ENCODE data around the gene MYBL2.
"Not testable (repeated sequence)": the region's sequence is repeated elsewhere in the genome, so short reads cannot be mapped to it uniquely, and the experiment has no call there.

MYBL2 gene

DNA sequence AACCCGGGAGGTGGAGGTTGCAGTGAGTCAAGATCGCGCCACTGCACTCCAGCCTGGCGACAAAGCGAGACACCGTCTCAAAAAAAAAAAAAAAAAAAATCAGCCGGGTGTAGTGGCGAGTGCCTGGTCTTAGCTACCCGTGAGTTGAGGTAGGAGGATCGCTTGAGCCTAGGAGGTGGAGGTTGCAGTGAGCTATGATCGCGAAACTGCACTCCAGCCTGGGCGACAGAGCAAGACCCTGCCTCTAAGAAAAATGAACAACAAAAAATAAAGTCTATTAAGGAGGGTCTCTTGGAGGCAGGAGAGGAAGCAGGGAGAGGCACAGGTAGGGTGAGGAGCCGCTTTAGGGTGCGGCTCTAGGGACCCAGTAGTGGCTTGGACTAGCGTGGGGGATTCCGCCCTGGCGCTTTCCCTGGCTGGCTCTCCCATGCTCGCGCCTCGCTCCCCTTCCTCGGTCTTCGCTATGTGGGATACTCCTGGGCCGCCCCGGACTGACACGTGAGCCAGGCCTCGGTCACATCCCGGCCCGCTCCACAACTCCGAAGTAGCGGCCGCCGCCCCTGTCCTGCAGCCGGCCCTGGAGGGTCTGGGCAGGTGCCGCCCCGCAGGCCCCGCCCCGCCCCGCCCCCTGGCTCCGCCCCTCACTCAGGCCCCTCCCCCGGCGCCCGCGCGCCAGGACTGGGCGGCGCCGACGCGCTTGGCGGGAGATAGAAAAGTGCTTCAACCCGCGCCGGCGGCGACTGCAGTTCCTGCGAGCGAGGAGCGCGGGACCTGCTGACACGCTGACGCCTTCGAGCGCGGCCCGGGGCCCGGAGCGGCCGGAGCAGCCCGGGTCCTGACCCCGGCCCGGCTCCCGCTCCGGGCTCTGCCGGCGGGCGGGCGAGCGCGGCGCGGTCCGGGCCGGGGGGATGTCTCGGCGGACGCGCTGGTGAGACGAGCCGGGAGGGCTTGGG is at the start of gene MYBL2:
MYBL2 (plus strand) TSS at position 739 of the 953 bp plus-strand sequence; CDS start at position 909, 170 bp downstream.
- in situ Hi-C loops (cut with MboI; ENCODE audit: low sequenced_read_pairs, unreplicated experiment): no loop called here
- no peak for TF ChIP-seq CTCF (IDR thresholded peaks at IDR 0.05; ENCODE audit: borderline replicate concordance, control extremely low read depth, extremely low read depth, insufficient read depth, missing control alignments)
- peak; percentile 93 for DNase-seq (ENCODE audit: low spot score)

- DNase-seq (ENCODE audit: low spot score): no peak
- in situ Hi-C loops (cut with MboI; ENCODE audit: low sequenced_read_pairs, unreplicated experiment): no loop called here
- TF ChIP-seq CTCF (IDR thresholded peaks at IDR 0.05; ENCODE audit: borderline replicate concordance, control extremely low read depth, extremely low read depth, insufficient read depth, missing control alignments): no peak
These were observed 35.3 kb upstream of the MYBL2 start for GRCh38 chr20:43631598-43631997.

DNA sequence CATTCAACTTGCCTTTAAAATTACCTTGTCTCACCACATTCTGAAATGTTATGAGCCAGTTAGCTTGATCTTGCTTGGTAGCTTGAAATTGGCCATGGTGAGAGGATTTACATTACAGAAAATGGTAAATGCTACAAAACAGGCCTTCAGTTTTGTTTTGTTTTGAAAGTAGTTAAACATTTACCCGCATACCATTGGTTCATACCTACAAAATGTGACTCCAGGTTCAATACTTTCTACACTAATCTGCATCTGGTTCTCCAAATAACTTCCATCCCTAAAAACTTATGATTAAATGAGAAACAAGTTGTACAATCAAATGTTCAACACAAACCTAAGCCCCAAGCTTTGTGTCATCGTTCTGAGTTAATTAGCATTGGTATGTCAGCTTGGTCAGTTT is 30.5 kb upstream of the MYBL2 start:
- DNase-seq (ENCODE audit: low spot score): no peak
- no peak for TF ChIP-seq CTCF (IDR thresholded peaks at IDR 0.05; ENCODE audit: borderline replicate concordance, control extremely low read depth, extremely low read depth, insufficient read depth, missing control alignments)
- in situ Hi-C loops (cut with MboI; ENCODE audit: low sequenced_read_pairs, unreplicated experiment): no loop called here

GRCh38 chr20:43642548-43642947 is 24.4 kb upstream of the MYBL2 start:
- in situ Hi-C loops (cut with MboI; ENCODE audit: low sequenced_read_pairs, unreplicated experiment): no loop called here
- DNase-seq (ENCODE audit: low spot score): no peak
- no peak for TF ChIP-seq CTCF (IDR thresholded peaks at IDR 0.05; ENCODE audit: borderline replicate concordance, control extremely low read depth, extremely low read depth, insufficient read depth, missing control alignments)

GRCh38 chr20:43650997-43651525 is 15.9 kb upstream of the MYBL2 start:
- no peak for DNase-seq (ENCODE audit: low spot score)
- TF ChIP-seq CTCF (IDR thresholded peaks at IDR 0.05; ENCODE audit: borderline replicate concordance, control extremely low read depth, extremely low read depth, insufficient read depth, missing control alignments): no peak
- in situ Hi-C loops (cut with MboI; ENCODE audit: low sequenced_read_pairs, unreplicated experiment): no loop called here

DNA sequence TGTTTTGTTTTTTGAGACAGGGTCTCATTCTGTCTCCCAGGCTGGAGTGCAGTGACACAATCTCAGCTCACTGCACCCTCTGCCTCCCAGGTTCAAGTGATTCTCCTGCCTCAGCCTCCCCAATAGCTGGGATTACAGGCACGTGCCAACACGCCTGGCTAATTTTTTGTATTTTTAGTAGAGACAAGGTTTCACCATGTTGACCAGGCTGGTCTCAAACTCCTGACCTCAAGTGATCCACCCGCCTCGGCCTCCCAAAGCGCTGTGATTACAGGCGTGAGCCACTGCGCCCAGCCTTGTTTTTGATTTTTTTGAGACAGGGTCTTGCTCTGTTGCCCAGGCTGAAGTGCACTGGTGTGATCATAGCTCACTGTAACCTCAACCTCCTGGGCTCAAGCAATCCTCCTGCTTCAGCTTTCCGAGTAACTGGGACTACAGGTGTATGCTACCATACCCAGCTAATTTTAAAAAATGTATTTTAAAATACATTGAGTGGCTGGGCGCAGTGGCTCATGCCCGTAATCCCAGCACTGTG is 15.2 kb upstream of the MYBL2 start:
- DNase-seq (ENCODE audit: low spot score); in situ Hi-C loops (cut with MboI; ENCODE audit: low sequenced_read_pairs, unreplicated experiment): not testable (repeated sequence)

DNA sequence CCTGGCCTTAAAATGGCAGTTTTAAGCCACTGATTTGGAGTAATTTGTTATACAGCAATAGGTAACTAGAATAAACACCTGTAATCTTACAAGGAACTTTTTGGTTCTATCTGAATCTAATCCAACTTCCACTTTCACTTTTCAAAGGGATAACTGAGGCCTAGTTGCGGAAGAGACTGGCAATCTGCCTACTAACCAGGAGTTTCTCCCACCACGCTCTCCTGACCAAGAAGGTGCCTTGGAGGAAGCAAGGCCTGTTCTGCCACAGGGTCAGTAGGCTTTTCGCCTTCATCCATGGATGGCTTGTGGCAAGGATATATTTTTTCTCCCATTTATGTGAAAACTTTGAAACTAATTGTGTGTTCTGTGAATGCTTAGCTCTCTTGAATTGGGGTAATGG is 12.9 kb upstream of the MYBL2 start:
- DNase-seq (ENCODE audit: low spot score): no peak
- in situ Hi-C loops (cut with MboI; ENCODE audit: low sequenced_read_pairs, unreplicated experiment): no loop called here
- no peak for TF ChIP-seq CTCF (IDR thresholded peaks at IDR 0.05; ENCODE audit: borderline replicate concordance, control extremely low read depth, extremely low read depth, insufficient read depth, missing control alignments)

- DNase-seq (ENCODE audit: low spot score); in situ Hi-C loops (cut with MboI; ENCODE audit: low sequenced_read_pairs, unreplicated experiment): not testable (repeated sequence)
These were observed 11.7 kb upstream of the MYBL2 start for GRCh38 chr20:43655176-43655575.

All from GM13976 (cell line).